ENCODE data around the gene CCDC71L. TPM values are rescaled to one million over a fixed set of nuclear protein-coding genes. Genes with fewer than 3 reads are reported as not detected.

CCDC71L gene
- total and polyA plus RNA-seq, 2 donors (not counting 3 experiments of a cell fraction or from before 2014, with no cell fraction given): 60.3 to 62.5 TPM

- no peak overlapping the region for H2AFZ ChIP-seq (ENCODE audit: low read depth, low read length)
- dilution Hi-C loops (cut with MboI; ENCODE audit: extremely low pct_ligation_motif_present, low sequenced_read_pairs) (no loop called here), intact Hi-C loops (cut with micrococcal nuclease) (no loop called here)
- H3K4me1 ChIP-seq (ENCODE audit: control insufficient read depth, extremely low read depth, insufficient read depth, low read length): peaks cover 1% of the 10 kb centered on the region
- H3K27me3 ChIP-seq (ENCODE audit: control insufficient read depth in 2 of 2, insufficient read depth in 2 of 2, low read length in 2 of 2): no peaks in the 10 kb centered on the region
- no peak overlapping the region for H3K9ac ChIP-seq (replicated peaks; ENCODE audit: extremely low read depth, insufficient read depth, low read length)
- H3K9me3 ChIP-seq (replicated peaks; ENCODE audit: control insufficient read depth, insufficient read depth, low read length): no peaks in the 10 kb centered on the region
- FAIRE-seq (no peak), DNase-seq (ENCODE audit: low read depth, low spot score) (no peak)
- ChIA-PET POLR2A (no interaction called here), CTCF (interaction anchor here (0.6 to 4.7 kb wide), 4 partner anchors 11 to 190 kb away, joined by 3 to 63 read pairs (median 3); no protein-coding TSS in a partner anchor)
- H3K36me3 ChIP-seq (ENCODE audit: control insufficient read depth in 2 of 2, extremely low read depth in 1 of 2, insufficient read depth in 2 of 2, low read length in 2 of 2): no peaks in the 10 kb centered on the region
- TF ChIP-seq EZH2 (IDR thresholded peaks at IDR 0.05; ENCODE audit: borderline replicate concordance, low read depth, low read length, severe bottlenecking): no peak
- no peak overlapping the region for H3K27ac ChIP-seq (ENCODE audit: insufficient read depth, low read depth, low read length)
- H4K20me1 ChIP-seq (replicated peaks; ENCODE audit: control insufficient read depth, extremely low read depth, insufficient read depth, low read length): no peaks in the 10 kb centered on the region
- no TSS peak for BruUV-seq (replicated peaks)
- no peak overlapping the region for H3K4me2 ChIP-seq (ENCODE audit: insufficient read depth, low read length)
- H3K4me3 ChIP-seq (replicated peaks in 1 of 3; ENCODE audit: insufficient read depth in 1 of 3, low read depth in 1 of 3, low read length in 3 of 3): no peak overlapping the region
- no peaks in the 10 kb centered on the region for H3K9me1 ChIP-seq (replicated peaks; ENCODE audit: control insufficient read depth, extremely low read depth, insufficient read depth, low read length)
- H3K79me2 ChIP-seq (ENCODE audit: control insufficient read depth, insufficient read depth, low read length): peaks cover 2% of the 10 kb centered on the region
Measured at GRCh38 chr7:106652092-106652491, 8.9 kb downstream of the CCDC71L start.

DNA sequence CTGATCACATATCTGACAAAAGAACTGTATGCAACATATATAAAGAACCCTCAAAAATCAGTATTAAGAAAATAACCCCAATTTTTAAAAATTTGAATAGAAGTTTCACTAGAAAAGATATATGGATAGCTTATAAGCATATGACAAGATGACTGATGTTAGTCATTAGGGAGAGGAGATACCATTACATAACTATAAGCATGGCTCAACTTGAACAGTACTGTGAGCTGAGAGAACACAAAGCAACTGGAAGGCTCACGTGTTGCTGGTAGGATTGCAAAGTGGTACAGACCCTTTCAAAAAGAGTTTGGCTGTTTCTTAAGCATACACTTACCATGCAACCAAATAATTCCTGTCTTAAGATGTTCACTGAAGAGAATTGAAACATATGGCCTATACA lies 14.7 kb downstream of the CCDC71L start:
- intact Hi-C loops (cut with micrococcal nuclease) (no loop called here), dilution Hi-C loops (cut with MboI; ENCODE audit: extremely low pct_ligation_motif_present, low sequenced_read_pairs) (no loop called here)
- H3K27me3 ChIP-seq (ENCODE audit: control insufficient read depth in 2 of 2, insufficient read depth in 2 of 2, low read length in 2 of 2): no peaks in the 10 kb centered on the region
- H3K9me1 ChIP-seq (replicated peaks; ENCODE audit: control insufficient read depth, extremely low read depth, insufficient read depth, low read length): no peaks in the 10 kb centered on the region
- no peak overlapping the region for H3K9ac ChIP-seq (replicated peaks; ENCODE audit: extremely low read depth, insufficient read depth, low read length)
- H3K27ac ChIP-seq (ENCODE audit: insufficient read depth, low read depth, low read length): no peak overlapping the region
- DNase-seq (ENCODE audit: low read depth, low spot score) (no peak), FAIRE-seq (no peak)
- H4K20me1 ChIP-seq (replicated peaks; ENCODE audit: control insufficient read depth, extremely low read depth, insufficient read depth, low read length): no peaks in the 10 kb centered on the region
- no TSS peak for BruUV-seq (replicated peaks)
- peaks cover 12% of the 10 kb centered on the region for H3K4me1 ChIP-seq (ENCODE audit: control insufficient read depth, extremely low read depth, insufficient read depth, low read length)
- H3K79me2 ChIP-seq (ENCODE audit: control insufficient read depth, insufficient read depth, low read length): no peaks in the 10 kb centered on the region
- ChIA-PET POLR2A (no interaction called here), CTCF (interaction anchor here (1.1 to 3.7 kb wide), 2 partner anchors 9 to 103 kb away, joined by 4 to 13 read pairs; no protein-coding TSS in a partner anchor)
- no peak overlapping the region for H3K4me2 ChIP-seq (ENCODE audit: insufficient read depth, low read length)
- no peaks in the 10 kb centered on the region for H3K36me3 ChIP-seq (ENCODE audit: control insufficient read depth in 2 of 2, extremely low read depth in 1 of 2, insufficient read depth in 2 of 2, low read length in 2 of 2)
- H3K4me3 ChIP-seq (replicated peaks in 1 of 3; ENCODE audit: insufficient read depth in 1 of 3, low read depth in 1 of 3, low read length in 3 of 3): no peak overlapping the region
- no peak overlapping the region for H2AFZ ChIP-seq (ENCODE audit: low read depth, low read length)
- TF ChIP-seq, protein P1, sequence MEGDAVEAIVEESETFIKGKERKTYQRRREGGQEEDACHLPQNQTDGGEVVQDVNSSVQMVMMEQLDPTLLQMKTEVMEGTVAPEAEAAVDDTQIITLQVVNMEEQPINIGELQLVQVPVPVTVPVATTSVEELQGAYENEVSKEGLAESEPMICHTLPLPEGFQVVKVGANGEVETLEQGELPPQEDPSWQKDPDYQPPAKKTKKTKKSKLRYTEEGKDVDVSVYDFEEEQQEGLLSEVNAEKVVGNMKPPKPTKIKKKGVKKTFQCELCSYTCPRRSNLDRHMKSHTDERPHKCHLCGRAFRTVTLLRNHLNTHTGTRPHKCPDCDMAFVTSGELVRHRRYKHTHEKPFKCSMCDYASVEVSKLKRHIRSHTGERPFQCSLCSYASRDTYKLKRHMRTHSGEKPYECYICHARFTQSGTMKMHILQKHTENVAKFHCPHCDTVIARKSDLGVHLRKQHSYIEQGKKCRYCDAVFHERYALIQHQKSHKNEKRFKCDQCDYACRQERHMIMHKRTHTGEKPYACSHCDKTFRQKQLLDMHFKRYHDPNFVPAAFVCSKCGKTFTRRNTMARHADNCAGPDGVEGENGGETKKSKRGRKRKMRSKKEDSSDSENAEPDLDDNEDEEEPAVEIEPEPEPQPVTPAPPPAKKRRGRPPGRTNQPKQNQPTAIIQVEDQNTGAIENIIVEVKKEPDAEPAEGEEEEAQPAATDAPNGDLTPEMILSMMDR (IDR thresholded peaks at IDR 0.05; ENCODE audit: extremely low read depth in 1 of 2, insufficient read depth in 1 of 2, low read depth in 1 of 2, low read length in 2 of 2): no peak
- TF ChIP-seq JUN (IDR thresholded peaks at IDR 0.05; ENCODE audit: borderline replicate concordance, insufficient read depth, insufficient read length, low read depth) (no peak), MYC (IDR thresholded peaks at IDR 0.05; ENCODE audit: low read depth, low read length) (no peak), MAX (IDR thresholded peaks at IDR 0.05; ENCODE audit: insufficient read depth, insufficient read length) (no peak), GATA2 (IDR thresholded peaks at IDR 0.05; ENCODE audit: insufficient read depth, insufficient read length, low read depth, low read length) (no peak), FOS (IDR thresholded peaks at IDR 0.05; ENCODE audit: borderline replicate concordance, insufficient read depth, low read length) (no peak)
- H3K9me3 ChIP-seq (replicated peaks; ENCODE audit: control insufficient read depth, insufficient read depth, low read length): no peaks in the 10 kb centered on the region
